Upper lobe of left lung (tissue), 6 donors: ENCODE data around the gene CDK7. TPM values are rescaled to one million over a fixed set of nuclear protein-coding genes. Genes with fewer than 3 reads are reported as not detected.
"Not testable (repeated sequence)": the region's sequence is repeated elsewhere in the genome, so short reads cannot be mapped to it uniquely, and the experiment has no call there.

ENCODE experiments used
- ATAC-seq, 2 donors: fragments of 200-7000 bp; cut with Tn5 transposase; one replicate each; pipeline ENCODE4 v1.9.1; 2022; ENCODE audit warnings: mild to moderate bottlenecking in 2 of 2, moderate library complexity in 2 of 2; ENCODE audit not compliant: low FRiP score in 2 of 2
- DNase-seq, 2 donors: peaks; one replicate each; pipeline ENCODE4 v3.0.0-alpha.2; 2019 to 2020
- H3K27ac ChIP-seq, 4 donors: fragments of 200-600 bp; sonication (generic); one replicate each; pipeline ENCODE4 v1.5.1; 2016 to 2019
- H3K27me3 ChIP-seq, 4 donors: fragments of 200-600 bp; sonication (generic); one replicate each; pipeline ENCODE4 v1.5.1; 2017 to 2019
- H3K36me3 ChIP-seq, 4 donors: fragments of 200-600 bp; sonication (generic); one replicate each; pipeline ENCODE4 v1.5.1; 2016 to 2019
- H3K4me1 ChIP-seq, 4 donors: fragments of 200-600 bp; sonication (generic); one replicate each; pipeline ENCODE4 v1.5.1; 2018 to 2019
- H3K4me3 ChIP-seq, 4 donors: fragments of 200-600 bp; sonication (generic); one replicate each; pipeline ENCODE4 v1.5.1; 2017 to 2019; ENCODE audit warnings: mild to moderate bottlenecking in 2 of 4, moderate library complexity in 1 of 4
- H3K9me3 ChIP-seq, 4 donors: fragments of 200-600 bp; sonication (generic); one replicate each; pipeline ENCODE4 v1.5.1; 2018 to 2019
- CTCF ChIP-seq, 6 experiments: fragments of 450-650 bp in 4 of 6; fragments of 200-600 bp in 2 of 6; sonication (generic) in 2 of 6; IDR thresholded peaks; one replicate each; pipeline ENCODE4 v1.5.1; 2016 to 2019; ENCODE audit warnings: antibody characterized with exemption in 6 of 6
- EP300 ChIP-seq, 4 donors: sonication (generic); formaldehyde crosslinking; IDR thresholded peaks; one replicate each; pipeline ENCODE4 v1.5.1; 2017; ENCODE audit warnings: antibody characterized with exemption in 4 of 4, control low read depth in 2 of 4
- POLR2A ChIP-seq, 4 donors: fragments of 450-650 bp; IDR thresholded peaks; one replicate each; pipeline ENCODE4 v1.5.1; 2016 to 2017; ENCODE audit warnings: antibody characterized with exemption in 4 of 4, mild to moderate bottlenecking in 2 of 4
- POLR2AphosphoS5 ChIP-seq, 2 donors: sonication (generic); formaldehyde crosslinking; IDR thresholded peaks; one replicate each; pipeline ENCODE4 v1.5.1; 2017; ENCODE audit warnings: antibody characterized with exemption in 2 of 2
- WGBS, 2 donors: methylation state at CpG; one replicate each; pipeline ENCODE4 v1.1.5; 2017 to 2018; 5-methylcytosine and 5-hydroxymethylcytosine counted together
- total RNA-seq, 6 donors: library from RNA; depleted of rRNA in 4 of 6; stranded (reverse); fragments of >200 nt in 4 of 6; gene quantifications; one replicate each; pipeline versions ENCODE4 v1.1.0 to v1.2.1, GENCODE V29; 2016 to 2021
- donor health status: DM: no; HTN: no; CAD: no; lungs with moderate emphysema.
- donor health status: DM: no; HTN: yes; CAD: no; lungs with severe emphysema.

Gene CDK7
- total RNA-seq, 6 donors from 2014 or later = 8.3 to 36.4 (median 22.1) TPM

DNA sequence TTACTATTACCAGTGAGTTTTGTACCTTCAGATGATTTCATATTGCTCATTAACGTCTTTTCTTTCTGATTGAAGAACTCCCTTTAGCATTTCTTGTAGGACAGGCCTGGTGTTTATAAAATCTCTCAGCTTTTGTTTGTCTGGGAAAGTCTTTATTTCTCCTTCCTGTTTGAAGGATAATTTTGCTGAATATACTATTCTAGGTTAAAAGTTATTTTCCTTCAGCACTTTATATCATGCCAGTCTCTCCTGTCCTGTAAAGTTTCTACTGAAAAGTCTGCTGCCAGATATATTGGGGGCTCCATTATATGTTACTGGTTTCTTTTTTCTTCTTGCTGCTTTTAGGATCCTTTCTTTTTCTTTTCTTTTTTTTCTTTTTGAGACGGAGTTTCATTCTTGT lies 13.3 kb downstream of the CDK7 start:
- Histone ChIP-seq H3K27ac (no peak overlapping the region), H3K36me3 (no peaks in the 10 kb centered on the region), H3K4me3 (no peak overlapping the region), H3K4me1 (peaks cover 0 to 5% (median 0%) of the 10 kb centered on the region in 4 donors), H3K9me3 (no peaks in the 10 kb centered on the region), H3K27me3 (no peaks in the 10 kb centered on the region)
- TF ChIP-seq CTCF (IDR thresholded peaks at IDR 0.05) = no peak
- TF ChIP-seq POLR2AphosphoS5 (IDR thresholded peaks at IDR 0.05) = no peak
- no peak for TF ChIP-seq EP300 (IDR thresholded peaks at IDR 0.05)
- TF ChIP-seq POLR2A (IDR thresholded peaks at IDR 0.05) = no peak
- 92 to 96% methylated on average over 2 of the region's 2 CpGs for WGBS, 2 donors
- ATAC-seq (no peak), DNase-seq (no peak)

DNA sequence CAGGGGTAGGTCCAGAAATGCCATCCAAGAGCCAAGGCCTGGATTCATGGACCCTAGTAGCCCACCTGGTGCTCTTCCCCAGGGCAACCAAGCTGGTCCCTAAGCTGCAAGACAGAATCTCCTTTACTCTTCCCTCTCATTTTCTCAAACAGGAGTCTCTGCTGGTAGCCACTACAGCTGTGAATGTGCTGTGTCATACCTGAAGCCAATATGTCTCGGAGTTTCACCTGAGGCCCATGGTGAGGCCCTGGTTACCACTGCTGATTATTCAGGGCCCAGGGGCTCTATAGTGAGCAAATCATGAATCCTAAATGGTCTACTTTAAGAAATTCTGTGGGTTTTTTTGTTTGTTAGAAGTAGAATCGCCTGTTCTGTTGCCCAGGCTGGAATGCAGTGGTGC lies 15.9 kb downstream of the CDK7 start:
- H3K36me3 ChIP-seq = peaks cover 0 to 3% (median 0%) of the 10 kb centered on the region in 4 donors
- ATAC-seq (no peak), DNase-seq (no peak)
- H3K27ac ChIP-seq = no peak overlapping the region
- no peaks in the 10 kb centered on the region for H3K9me3 ChIP-seq
- H3K4me1 ChIP-seq = peaks cover 0 to 5% (median 0%) of the 10 kb centered on the region in 4 donors
- H3K4me3 ChIP-seq = no peak overlapping the region
- TF ChIP-seq POLR2AphosphoS5 (IDR thresholded peaks at IDR 0.05) = no peak
- no peak for TF ChIP-seq EP300 (IDR thresholded peaks at IDR 0.05)
- TF ChIP-seq CTCF (IDR thresholded peaks at IDR 0.05) = no peak
- no peak for TF ChIP-seq POLR2A (IDR thresholded peaks at IDR 0.05)
- no peaks in the 10 kb centered on the region for H3K27me3 ChIP-seq
- 95 to 97% methylated on average over 2 of the region's 2 CpGs for WGBS, 2 donors

DNA sequence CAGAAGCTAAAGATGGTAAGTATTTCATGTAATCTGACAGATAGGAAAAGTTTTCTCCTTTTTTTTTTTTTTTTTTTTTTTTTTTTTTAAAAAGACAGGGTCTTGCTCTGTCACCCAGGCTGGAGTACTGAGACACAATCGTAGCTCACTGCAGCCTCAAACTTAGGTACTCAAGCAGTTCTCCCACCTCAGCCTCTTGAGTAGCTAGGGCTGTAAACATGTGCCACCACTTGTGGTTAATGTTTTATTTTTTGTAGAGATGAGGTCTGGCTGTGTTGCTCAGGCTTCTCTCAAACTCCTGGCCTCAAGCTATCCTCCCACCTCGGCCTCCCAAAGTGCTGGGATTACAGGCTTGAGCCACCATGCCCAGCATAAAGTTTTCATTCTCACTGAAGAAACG lies 17.8 kb downstream of the CDK7 start:
- H3K9me3 ChIP-seq = no peaks in the 10 kb centered on the region
- no peak overlapping the region for H3K27ac ChIP-seq
- no peak for ATAC-seq
- WGBS, 2 donors = 75 to 77% methylated on average over 3 of the region's 3 CpGs
- peaks cover 0 to 20% (median 8%) of the 10 kb centered on the region in 4 donors for H3K36me3 ChIP-seq
- peak in 1 of 2 donors; percentile 37 for DNase-seq
- no peak overlapping the region for H3K4me3 ChIP-seq
- peaks cover 0 to 5% (median 0%) of the 10 kb centered on the region in 4 donors for H3K4me1 ChIP-seq
- no peaks in the 10 kb centered on the region for H3K27me3 ChIP-seq
- TF ChIP-seq POLR2A (IDR thresholded peaks at IDR 0.05) (no peak), POLR2AphosphoS5 (IDR thresholded peaks at IDR 0.05) (no peak), EP300 (IDR thresholded peaks at IDR 0.05) (no peak), CTCF (IDR thresholded peaks at IDR 0.05) (no peak)

DNA sequence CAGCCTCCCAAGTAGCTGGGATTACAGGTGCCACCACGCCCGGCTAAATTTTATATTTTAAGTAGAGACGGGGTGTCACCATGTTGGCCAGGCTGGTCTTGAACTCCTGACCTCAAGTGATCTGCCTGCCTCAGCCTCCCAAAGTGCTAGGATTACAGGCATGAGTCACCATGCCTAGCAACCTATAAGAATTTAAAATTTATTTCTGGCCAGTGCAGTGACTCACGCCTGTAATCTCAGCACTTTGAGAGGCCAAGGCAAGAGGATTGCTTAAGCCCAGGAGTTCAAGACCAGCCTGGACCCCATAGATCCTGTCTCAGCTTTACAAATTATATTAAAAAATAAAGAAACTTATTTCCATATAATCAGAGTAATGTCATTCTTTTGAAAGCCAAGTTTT lies 21.3 kb downstream of the CDK7 start:
- H3K36me3 ChIP-seq = peaks cover 0 to 51% (median 23%) of the 10 kb centered on the region in 4 donors
- not testable (repeated sequence) for H3K27me3 ChIP-seq, H3K9me3 ChIP-seq, H3K4me3 ChIP-seq, ATAC-seq, H3K27ac ChIP-seq, DNase-seq, H3K4me1 ChIP-seq
- WGBS, 2 donors = 85 to 95% methylated on average over 4 of the region's 4 CpGs

GRCh38 chr5:69257577-69257976 lies 22.9 kb downstream of the CDK7 start:
- DNase-seq (no peak), ATAC-seq (no peak)
- Histone ChIP-seq H3K27me3 (no peaks in the 10 kb centered on the region), H3K9me3 (no peaks in the 10 kb centered on the region), H3K27ac (no peak overlapping the region), H3K36me3 (peaks cover 0 to 64% (median 29%) of the 10 kb centered on the region in 4 donors), H3K4me3 (no peak overlapping the region), H3K4me1 (no peaks in the 10 kb centered on the region)
- TF ChIP-seq POLR2A (IDR thresholded peaks at IDR 0.05) (no peak), EP300 (IDR thresholded peaks at IDR 0.05) (no peak), CTCF (IDR thresholded peaks at IDR 0.05) (no peak), POLR2AphosphoS5 (IDR thresholded peaks at IDR 0.05) (no peak)
- 67 to 100% methylated on average over 1 of the region's 1 CpG for WGBS, 2 donors
